A549 treated with DMSO at 1 μM for 4 hours (cell line): ENCODE results near the gene ZDHHC14. TPM values are rescaled to one million over a fixed set of nuclear protein-coding genes. Genes with fewer than 3 reads are reported as not detected.

ENCODE experiments used
- total RNA-seq: library from RNA; stranded (reverse); fragments of 200-300 nt; extraction: Qiagen RNA extraction; gene quantifications from 5 replicates; pipeline ENCODE4 v1.2.3, GENCODE V29; 2022; ENCODE audit warnings: low read depth

ZDHHC14 gene
- total RNA-seq: 1.9 to 4.8 TPM (median 3.6 TPM) in 5 replicates

GRCh38 chr6:157380779-157381561, at the start of gene ZDHHC14:
TSS of gene ZDHHC14 (plus strand) at chr6:157381190.

Other genes with a start within 250 kb of the ZDHHC14 start
- 5.4 to 8.3 TPM (median 6.8 TPM) in 5 replicates for gene TMEM242, start 57.7 kb upstream of the ZDHHC14 start, total RNA-seq